HG03457 (cell line): ENCODE results near the gene C2CD2.
A peak's percentile ranks its signal among the peaks of the same experiment; 100 is the strongest.

Experiments used
- ATAC-seq: cut with Tn5 transposase; IDR thresholded peaks from one replicate; pipeline ENCODE4 v1.9.1; 2021; ENCODE audit warnings: moderate number of reproducible peaks; ENCODE audit not compliant: unreplicated experiment

The C2CD2 gene

DNA sequence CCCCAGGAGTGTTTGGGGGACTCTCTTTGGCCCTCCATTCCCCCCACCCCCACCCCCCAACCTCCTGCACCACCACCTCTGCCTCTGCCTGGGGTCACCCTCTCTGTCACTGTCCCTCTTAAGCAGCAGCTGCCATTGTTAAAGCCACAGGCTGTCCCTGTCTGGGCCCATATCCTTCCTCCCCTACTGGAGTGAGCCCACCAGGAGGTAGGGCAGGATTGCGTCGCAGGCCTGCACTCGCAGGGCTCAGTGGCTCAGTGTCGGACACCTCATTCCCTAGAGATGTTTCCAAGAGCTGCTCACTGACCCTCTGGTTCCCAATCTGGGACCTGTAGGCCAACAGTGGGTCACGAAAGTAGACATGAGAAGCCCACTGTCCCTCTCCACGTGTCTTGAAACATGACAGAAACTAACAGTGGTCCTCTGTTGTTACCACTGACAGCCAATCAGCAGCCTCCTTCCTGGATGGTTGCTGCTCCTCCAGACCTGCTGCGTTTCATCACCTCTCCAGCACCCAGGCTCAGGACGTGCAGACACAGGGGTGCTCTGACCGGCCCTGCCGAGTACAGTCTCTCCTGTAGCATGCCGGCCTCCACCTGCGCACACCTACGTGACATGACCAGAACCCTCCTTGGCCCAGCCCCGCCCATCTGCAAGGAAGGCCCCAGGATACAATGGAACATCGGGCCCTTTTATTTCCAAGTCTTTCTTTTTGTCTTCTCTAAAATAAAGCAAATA is 82.4 kb downstream of the C2CD2 start:
- ATAC-seq: no peak

DNA sequence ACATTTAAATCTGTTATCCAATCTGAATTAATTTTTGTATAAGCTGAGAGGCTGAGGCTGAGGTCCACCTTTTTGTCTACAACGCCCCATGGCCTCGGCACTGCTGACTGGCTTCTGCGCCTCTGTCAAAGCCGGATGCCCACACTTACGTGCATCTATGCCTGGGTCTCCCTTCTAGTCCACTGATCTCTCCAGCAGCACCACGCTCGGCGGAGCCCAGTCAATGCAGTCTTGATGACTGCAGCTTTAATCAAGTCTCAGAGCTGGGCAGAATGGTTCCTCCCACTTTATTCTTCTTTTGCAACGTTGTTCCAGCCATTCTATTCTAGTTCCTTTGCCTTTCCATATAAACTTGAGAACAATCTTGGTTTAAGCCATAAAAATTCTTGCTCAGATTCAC is 84.0 kb downstream of the C2CD2 start:
- no peak for ATAC-seq

DNA sequence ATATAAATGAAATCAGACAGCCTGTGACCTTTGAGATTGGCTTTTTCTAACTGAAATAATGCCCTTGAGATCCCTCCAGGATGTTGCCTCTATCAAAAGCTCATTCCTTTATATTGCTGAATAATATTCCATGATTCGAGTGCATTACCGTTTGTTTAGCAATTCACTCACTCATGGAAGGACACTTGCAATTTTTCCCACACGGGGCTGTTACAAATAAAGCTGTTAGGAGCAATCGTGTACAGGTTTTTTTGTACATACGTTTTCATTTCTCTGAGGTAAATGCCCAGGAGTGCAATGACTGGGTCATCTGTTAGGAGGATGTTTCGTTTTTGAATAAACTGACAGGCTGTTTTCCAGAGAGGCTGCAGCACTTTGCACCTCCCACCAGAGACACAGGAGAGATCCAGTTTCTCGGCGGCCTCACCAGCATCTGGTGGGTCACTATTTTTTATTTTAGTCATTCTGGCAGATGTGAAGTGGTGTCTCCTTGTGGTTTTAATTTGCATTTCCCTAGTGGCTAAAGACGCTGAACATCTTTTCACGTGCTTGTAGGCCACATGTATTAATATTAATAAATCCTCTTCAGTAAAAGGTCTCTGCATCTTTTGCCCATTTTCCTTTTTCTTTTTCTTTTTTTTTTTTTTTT is 85.6 kb downstream of the C2CD2 start:
- ATAC-seq: peak; percentile 48

DNA sequence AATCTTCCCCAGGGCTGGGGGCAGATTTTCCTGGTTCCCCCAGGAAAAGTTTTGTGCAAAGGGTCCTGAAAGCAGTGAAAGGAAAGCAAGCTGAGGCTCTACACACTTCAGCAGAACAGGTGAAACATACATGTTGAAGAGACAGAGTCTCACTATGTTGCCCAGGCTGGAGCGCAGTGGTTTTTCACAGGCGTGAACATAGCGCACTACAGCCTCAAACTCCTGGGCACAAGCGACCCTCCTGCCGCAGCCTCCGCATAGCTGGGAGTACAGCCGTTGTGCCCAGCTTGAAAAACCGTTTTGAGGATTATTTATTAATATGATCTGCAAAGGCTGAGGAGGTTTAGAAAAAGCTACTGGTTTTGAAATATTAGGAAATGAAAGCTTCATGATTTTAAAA is 86.5 kb downstream of the C2CD2 start:
- no peak for ATAC-seq

DNA sequence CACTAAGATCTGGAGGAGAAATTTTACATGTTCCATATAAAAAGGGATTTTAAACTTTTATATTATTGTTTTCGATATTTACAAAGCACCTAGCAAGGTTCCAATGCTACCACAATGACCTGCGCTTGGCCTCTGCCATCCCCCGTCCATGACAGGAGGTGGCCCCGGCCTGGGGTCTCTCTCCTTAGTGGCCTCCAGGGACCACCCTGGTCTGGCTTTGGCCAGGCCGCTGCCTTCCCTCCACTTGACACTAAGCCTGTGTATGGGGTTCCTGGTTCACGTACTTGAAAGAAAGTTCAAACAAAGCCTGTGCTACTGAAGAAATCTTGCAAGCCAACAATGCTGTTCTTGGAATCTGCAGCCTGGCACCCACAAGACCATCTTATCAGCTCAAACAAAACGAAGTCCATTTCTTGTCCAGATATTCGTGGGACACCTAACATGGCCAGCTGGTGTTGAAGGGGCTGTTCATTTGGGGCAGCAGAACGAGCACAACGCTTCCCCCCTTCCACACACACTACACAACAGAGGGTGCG is 87.5 kb downstream of the C2CD2 start:
- no peak for ATAC-seq

DNA sequence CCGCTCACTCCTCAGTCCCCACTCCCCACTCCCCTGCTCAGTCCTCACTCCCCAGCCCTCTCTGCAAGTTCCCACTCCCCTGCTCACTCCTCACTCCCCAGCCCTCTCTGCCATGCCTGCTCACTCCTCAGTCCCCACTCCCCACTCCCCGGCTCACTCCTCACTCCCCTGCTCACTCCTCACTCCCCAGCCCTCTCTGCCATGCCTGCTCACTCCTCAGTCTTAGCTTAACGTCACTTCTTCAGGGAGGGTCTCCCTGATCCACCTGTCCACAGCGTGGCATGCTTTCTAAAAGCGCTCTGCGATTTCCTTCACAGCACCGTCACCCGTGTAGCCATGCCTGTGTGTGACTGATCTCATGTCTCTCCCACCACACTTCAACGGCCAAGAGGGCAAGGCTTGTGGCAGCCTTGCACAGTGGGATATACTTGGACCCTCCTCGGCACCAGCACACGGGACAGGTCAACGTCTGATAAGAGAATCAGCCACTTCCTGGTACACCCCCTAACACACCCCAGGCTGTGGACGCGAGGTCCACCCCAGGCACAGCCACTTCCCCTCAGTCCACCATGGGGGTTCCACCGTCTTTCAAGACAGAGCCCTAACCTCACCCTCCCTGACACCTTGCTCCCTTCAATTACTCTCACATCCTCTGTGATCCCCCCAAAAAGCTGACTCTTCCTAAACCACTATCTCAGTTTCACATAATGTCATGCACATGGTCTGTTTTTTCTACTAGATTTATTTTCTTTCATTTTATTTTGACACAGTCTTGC is 88.6 kb downstream of the C2CD2 start:
- ATAC-seq: peak; percentile 45

DNA sequence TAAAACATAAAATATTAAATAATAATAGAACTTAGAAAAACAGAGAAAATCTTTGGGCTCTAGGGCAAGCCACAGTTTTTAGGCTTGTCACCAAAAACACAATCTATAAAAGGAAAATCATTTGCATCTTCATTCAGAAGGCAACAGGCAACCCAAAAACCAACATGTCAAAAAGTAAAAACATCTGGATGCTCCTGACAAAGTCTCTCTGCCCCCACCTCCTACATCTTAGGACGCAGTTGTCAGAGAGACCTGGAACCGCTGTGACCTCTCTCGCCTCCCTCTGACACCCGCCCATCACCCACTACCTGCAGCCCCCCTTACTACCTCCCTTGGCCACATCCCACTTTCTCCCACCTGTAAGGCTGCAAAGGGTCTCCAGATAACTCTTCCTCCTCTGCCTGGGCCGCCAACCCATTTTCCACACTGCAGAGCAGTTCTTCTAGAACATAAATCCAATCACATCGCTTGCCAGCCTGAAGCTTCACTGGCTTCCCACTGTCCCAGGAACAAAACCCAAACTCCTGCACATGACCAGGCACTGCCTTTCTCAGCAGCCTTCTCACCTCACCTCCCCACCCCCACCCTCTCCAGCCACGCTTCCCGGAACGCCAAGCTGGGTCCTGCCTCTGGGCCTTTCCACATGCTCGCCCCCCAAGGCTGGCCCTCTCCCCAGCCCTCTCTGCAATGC is 89.4 kb downstream of the C2CD2 start:
- ATAC-seq: no peak

DNA sequence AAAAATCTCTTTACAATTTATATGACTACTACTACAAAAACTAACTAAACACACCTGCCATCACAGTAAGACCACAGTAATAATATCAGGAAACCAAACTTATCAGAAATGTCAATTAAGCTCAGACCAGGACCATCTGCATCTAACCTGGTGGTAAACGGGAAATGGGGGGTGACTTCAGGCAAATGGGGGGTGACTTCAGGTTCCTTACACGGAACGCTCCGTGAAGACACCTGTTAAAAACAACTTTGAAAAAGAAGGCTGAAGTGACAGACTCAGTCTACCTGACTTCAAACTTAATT is 90.4 kb downstream of the C2CD2 start:
- ATAC-seq: no peak

DNA sequence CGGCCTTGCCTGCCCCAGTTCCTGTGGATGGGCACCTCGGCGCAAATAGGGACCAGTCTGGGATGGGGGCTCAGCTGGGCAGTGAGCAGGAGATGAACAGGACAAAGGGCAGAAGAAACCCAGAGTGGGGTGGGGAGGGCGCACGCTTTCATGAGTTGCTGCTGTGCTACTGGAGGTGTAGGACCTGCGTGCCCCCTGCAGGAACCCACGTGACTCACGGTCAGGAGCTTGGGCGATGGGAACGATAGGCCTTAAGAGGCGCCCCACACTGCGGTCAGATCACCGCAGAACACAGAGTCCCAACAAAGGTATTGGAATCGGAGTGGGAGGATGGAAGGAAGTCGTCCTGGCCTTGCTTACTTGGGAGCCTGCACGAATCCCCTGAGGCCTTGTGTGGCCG is 91.8 kb downstream of the C2CD2 start:
- no peak for ATAC-seq

DNA sequence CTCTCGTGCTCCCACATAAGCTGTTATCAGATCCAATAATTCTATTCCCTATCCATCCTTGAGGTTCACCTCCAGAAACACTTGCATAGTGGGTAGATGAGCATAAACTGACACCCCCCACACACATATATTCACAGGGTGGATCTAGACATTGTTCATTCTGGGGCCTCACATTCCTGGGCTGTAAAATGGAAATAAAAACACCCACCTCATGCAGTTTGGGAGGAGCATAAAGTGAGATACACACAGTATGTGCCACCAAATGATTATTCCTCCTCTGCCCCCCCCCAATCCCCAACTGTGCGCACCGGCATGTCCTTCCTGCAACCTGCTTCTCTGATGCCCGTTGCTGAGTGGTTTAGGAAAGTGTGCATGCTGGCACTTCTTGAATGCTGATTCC is 92.6 kb downstream of the C2CD2 start:
- no peak for ATAC-seq

DNA sequence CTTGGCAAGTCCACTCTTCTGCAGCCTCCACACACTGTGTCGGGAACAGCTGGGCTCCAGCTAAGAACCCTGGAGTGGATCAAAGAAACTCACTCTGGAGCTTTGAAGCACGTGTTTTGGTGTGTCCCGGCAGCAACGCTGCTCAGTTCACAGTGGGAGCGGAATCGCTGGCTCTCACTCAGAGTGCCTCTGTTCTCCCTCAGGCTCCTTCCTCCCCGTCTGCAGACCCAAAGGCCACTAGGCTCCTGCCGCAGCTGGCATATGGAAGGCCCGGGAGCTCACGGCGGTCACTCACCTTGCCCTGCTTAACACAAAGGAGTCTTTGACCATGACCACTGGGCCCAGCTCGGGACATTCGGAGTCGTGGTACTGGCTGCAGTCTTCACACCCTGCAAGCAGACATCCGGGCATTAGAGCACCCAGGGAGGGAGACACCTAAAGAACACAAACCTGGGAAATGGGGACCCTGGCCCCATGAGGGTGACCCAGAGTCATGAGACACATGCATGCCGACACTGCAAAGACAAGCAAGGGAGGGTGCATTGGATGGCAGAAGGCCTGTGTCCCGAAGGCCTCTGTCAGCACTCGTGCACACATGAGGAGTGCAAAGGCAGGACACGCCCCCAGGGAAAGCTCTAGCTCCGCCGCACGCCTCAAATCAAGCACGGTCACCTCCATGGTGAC is 94.4 kb downstream of the C2CD2 start:
- no peak for ATAC-seq

DNA sequence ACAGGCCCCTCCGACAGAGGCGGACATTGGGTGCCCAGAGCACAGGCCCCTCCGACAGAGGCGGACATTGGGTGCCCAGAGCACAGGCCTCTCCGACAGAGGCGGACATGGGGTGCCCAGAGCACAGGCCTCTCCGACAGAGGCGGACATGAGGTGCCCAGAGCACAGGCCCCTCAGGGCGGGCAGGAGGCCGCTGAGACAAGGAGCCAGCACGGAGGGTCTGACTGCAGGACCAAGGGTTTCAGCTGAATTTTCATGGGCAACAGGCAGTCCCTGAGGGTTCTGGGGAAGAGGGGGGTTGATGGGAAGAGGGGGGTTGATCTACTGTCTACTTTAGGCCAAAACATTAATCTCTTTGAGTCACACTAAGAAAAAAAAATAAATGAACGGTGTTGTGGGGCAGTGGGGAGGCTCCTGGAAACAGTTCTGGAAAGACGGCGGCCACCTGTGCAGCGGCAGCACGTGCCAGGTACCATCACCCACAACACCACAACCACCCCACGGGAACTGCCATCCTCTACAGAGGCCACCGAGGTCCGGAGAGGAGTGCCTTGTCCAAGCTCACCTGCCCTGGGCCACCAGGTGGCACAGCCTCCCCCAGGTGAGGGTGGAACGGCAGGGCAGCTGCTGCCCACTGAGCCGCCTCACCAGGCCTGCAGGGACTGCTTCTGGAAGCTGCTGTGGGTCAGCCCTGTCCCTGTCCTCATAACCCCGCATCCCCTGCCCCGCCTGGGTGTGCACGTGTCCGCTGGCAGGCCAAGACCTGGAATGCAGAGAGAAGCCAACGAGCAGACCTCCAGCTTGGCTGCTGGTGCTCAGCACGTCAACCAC is 95.1 kb downstream of the C2CD2 start:
- no peak for ATAC-seq

DNA sequence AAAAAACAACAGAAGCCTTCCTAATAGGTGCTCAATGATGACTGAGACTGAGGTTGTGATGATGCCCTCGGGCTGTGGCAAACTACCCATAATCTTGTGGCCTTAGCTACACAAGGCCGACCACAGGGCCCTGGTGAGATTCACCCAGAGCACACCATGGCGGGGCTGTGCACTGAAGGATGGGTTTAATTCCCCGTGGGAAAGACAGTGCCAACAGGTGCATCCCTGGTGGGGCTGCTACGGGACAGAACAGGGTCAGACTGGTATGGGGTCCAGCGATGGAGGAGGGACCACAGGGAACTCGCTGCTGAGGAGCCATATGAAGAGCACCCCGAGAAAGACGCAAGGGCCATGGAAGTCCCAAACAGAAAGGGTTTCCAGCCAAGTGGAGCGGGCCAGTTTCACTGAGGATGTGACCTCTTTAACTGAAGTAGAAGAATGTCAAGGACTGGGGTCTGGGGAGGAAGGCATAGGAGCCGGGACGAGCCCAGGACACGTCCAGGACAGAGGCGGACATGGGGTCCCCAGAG is 96.0 kb downstream of the C2CD2 start:
- no peak for ATAC-seq

DNA sequence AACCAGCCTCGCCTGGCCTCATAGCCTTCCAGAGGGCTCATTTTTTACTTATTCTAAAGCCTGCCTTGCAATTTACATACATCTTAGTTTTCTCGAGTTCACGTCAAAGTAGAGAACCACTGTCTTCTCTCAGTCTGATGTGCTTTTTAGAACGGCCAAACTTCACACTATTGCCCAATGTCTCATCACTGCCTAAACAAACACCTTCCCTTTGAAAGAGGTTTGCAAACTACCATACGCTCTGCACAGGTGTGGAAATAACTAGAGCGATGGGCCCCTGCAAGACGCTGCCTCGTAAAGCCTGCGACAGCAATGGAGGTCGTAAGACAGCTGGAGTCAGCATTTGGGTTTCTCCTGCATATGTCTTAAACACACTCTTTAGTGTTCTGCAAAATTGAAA is 97.2 kb downstream of the C2CD2 start:
- no peak for ATAC-seq

DNA sequence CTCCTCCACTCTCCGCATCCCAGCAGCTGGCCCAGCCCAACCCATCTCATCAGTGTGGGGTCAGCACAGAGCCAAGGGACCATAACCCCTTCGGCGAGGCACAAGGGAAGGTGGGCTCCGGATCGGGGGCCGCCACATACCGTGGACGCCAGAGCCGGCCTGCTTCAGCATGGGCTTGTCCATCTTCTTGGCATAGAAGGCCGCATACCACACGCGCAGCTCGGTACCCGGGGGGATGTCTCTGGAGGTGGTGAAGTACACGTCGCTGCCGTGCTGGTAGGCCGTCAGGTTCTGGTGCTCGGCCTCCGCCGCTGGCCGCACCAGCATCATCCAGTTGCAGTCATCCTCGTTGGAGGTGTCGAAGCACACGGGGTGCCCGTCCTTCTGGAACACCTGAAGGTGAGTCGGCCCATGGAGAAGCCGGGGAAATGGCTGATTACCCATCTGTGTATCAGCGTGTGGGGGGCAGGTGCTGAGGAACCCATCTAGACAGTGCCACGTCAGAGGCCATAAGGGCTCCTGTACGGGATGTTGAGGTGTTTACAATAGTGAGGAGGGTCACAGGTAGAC is 99.3 kb downstream of the C2CD2 start:
- no peak for ATAC-seq

DNA sequence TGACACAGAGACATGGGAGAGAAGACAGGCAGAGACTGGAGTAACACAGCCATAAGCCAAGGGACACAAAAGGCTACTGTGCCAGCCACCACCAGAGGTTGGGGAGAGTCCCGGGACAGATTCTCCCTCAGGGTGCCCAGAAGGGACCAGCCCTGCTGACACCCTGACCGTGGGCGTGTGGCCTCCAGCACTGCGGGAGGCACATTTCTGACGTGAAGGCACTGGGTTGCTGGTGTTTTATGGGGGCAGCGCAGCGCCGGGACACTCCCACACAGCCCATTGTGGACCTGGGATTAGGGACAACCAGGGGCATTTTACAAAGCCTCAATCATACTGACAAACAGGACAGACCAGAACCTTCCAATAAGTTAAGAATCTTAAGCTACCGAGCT is 100.9 kb downstream of the C2CD2 start:
- no peak for ATAC-seq

DNA sequence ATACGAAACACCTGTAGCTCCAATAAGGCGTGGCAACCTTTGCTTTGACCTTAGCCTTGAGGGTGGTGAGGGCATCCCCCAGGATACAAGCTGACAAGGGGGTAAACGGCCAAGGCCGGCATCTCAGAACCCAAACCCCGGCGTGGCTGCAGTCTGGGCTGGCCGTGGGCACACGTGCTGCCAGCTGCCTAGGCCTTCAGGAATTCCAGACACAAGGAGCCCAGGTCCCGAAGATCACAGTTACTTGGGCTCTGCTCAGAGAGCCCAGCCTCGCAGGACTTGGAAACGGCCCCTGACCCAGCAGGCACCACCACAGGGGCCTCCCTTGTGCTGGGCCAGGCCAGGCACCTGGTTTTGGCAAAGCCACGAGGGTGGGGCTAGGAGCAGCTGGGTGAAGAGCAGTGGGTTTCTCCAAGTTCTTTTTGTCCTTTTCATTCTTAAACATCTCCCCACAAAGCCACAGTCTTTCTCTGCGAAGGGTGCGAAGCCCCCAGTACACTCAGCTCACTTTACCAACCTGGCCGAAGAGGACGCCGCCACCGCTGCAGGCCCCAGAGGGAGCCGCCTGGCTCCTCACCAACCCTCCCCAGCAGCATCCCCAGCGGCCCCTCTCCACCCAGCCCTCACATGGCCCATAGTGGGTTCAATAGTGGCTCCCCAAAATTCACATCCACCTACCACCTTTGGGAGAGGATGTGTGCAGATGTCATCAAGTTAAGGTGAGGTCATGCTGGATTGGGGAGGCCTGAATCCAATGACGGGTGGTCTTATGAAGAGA is 101.5 kb downstream of the C2CD2 start:
- no peak for ATAC-seq

DNA sequence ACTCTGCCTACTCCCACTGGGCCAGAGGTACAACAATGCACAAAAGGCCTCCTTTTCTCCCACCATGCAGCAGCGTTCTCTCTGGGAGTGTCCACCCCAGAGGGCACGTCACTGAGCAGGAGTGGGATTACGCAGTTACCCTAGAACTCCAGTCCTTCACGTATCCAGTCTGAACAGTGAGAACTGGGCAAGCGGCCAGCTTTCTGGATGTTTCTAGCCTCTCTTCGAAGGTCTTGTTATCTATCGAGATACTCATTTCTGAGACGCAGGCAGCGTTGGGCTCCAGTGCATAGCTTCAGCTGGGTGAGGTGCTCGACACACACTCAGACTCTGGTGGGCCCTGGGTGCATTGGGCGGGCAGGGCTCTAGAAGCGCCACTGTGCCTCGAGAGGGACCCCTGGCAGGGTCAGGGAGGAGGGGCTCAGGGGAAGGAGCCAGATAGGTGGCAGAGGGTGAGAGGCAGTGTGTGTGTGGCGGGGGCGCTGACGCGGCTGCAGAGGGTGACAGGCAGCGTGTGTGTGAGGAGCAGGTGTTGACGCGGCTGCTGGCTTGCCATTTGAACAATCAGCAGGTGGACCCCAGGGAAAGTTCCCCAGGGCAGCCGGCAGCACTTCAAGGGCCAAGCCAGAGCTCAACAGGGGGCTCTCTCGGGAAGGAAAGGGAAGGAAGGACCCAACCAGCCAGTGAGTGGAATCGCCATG is 102.6 kb downstream of the C2CD2 start:
- no peak for ATAC-seq
